GM18520 (cell line): Measurements from ENCODE around the gene DAZAP1.
A peak's percentile ranks its signal among the peaks of the same experiment; 100 is the strongest.
"Not testable (repeated sequence)": the region's sequence is repeated elsewhere in the genome, so short reads cannot be mapped to it uniquely, and the experiment has no call there.

Source experiments
- ATAC-seq: cut with Tn5 transposase; IDR thresholded peaks from one replicate; pipeline ENCODE4 v1.9.1; 2021; ENCODE audit not compliant: unreplicated experiment

The DAZAP1 gene

GRCh38 chr19:1471010-1471514, 63.7 kb downstream of the DAZAP1 start:
- ATAC-seq: no peak

- ATAC-seq: no peak
Observed at GRCh38 chr19:1471515-1472160, 64.3 kb downstream of the DAZAP1 start.

- no peak for ATAC-seq
Observed at GRCh38 chr19:1472231-1473084, 65.1 kb downstream of the DAZAP1 start.

GRCh38 chr19:1473085-1473851, 65.9 kb downstream of the DAZAP1 start:
- ATAC-seq: no peak

GRCh38 chr19:1474011-1474764, 66.8 kb downstream of the DAZAP1 start:
- no peak for ATAC-seq

- ATAC-seq: no peak
Observed at GRCh38 chr19:1474765-1475351, 67.5 kb downstream of the DAZAP1 start.

- no peak for ATAC-seq
Observed at GRCh38 chr19:1475751-1476437, 68.5 kb downstream of the DAZAP1 start.

- ATAC-seq: not testable (repeated sequence)
Observed at GRCh38 chr19:1477056-1477455, 69.7 kb downstream of the DAZAP1 start.

- ATAC-seq: peak; percentile 72
Observed at GRCh38 chr19:1478934-1479707, 71.7 kb downstream of the DAZAP1 start, which contains the start of gene C19orf25. C19orf25 (minus strand) TSS chr19:1479215; CDS start chr19:1478903, 312 bp downstream.

GRCh38 chr19:1481224-1481892, 74.0 kb downstream of the DAZAP1 start:
- ATAC-seq: no peak

GRCh38 chr19:1481893-1482360, 74.5 kb downstream of the DAZAP1 start:
- no peak for ATAC-seq

- ATAC-seq: no peak
Observed at GRCh38 chr19:1482361-1483130, 75.2 kb downstream of the DAZAP1 start.

- ATAC-seq: no peak
Observed at GRCh38 chr19:1483131-1483978, 76.0 kb downstream of the DAZAP1 start.

- no peak for ATAC-seq
Observed at GRCh38 chr19:1483979-1484428, 76.6 kb downstream of the DAZAP1 start.
